ENCODE results near the gene C9orf50. TPM values are rescaled to one million over a fixed set of nuclear protein-coding genes. Genes with fewer than 3 reads are reported as not detected.

C9orf50 gene
- total and polyA plus RNA-seq, 2 donors (not counting 3 experiments of a cell fraction or from before 2014, with no cell fraction given): not detected

DNA sequence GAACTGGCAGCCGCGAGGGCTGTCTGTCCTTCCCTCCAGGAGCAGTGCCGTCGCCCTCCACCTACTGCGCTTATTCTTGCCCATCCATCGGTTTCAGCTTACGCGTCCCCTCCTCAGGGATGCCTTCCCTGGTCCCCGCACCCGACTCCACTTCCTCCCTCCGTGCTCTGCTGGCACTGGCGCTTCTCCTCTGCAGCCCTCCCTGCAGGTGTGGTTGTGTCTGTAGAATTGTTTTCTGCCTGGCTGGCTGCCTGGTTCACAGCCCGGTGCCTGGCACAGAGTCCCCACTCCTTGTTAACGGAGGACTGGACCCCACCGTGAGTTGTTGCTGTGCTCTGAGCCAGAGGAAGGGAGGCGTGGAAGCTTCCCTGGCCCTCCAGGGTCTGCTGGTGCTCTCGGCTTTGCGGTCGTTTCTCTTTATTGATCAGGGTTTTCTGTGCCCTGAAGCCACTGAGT lies 10.8 kb upstream of the C9orf50 start:
- Histone ChIP-seq H3K27ac (ENCODE audit: insufficient read depth, low read depth, low read length) (no peak overlapping the region), H2AFZ (ENCODE audit: low read depth, low read length) (no peak overlapping the region), H3K4me1 (ENCODE audit: control insufficient read depth, extremely low read depth, insufficient read depth, low read length) (peaks cover 14% of the 10 kb centered on the region), H3K9me3 (replicated peaks; ENCODE audit: control insufficient read depth, insufficient read depth, low read length) (no peaks in the 10 kb centered on the region), H3K27me3 (ENCODE audit: control insufficient read depth in 2 of 2, insufficient read depth in 2 of 2, low read length in 2 of 2) (no peaks in the 10 kb centered on the region), H3K4me2 (ENCODE audit: insufficient read depth, low read length) (no peak overlapping the region), H3K79me2 (ENCODE audit: control insufficient read depth, insufficient read depth, low read length) (peaks cover 73% of the 10 kb centered on the region), H3K4me3 (replicated peaks in 1 of 3; ENCODE audit: insufficient read depth in 1 of 3, low read depth in 1 of 3, low read length in 3 of 3) (no peak overlapping the region), H3K36me3 (ENCODE audit: control insufficient read depth in 2 of 2, extremely low read depth in 1 of 2, insufficient read depth in 2 of 2, low read length in 2 of 2) (peaks cover 8 to 23% of the 10 kb centered on the region in 2 experiments), H3K9me1 (replicated peaks; ENCODE audit: control insufficient read depth, extremely low read depth, insufficient read depth, low read length) (no peaks in the 10 kb centered on the region), H3K9ac (replicated peaks; ENCODE audit: extremely low read depth, insufficient read depth, low read length) (no peak overlapping the region), H4K20me1 (replicated peaks; ENCODE audit: control insufficient read depth, extremely low read depth, insufficient read depth, low read length) (no peaks in the 10 kb centered on the region)
- FAIRE-seq (no peak), DNase-seq (ENCODE audit: low read depth, low spot score) (no peak)
- intact Hi-C loops (cut with micrococcal nuclease) (no loop called here), dilution Hi-C loops (cut with MboI; ENCODE audit: extremely low pct_ligation_motif_present, low sequenced_read_pairs) (no loop called here)
- POLR2A ChIA-PET: no interaction called here
- no peak for TF ChIP-seq POLR2A (IDR thresholded peaks at IDR 0.05; ENCODE audit: low read depth, low read length)
- TF ChIP-seq GATA2 (IDR thresholded peaks at IDR 0.05; ENCODE audit: insufficient read depth, insufficient read length, low read depth, low read length): no peak
- TF ChIP-seq, protein P1, sequence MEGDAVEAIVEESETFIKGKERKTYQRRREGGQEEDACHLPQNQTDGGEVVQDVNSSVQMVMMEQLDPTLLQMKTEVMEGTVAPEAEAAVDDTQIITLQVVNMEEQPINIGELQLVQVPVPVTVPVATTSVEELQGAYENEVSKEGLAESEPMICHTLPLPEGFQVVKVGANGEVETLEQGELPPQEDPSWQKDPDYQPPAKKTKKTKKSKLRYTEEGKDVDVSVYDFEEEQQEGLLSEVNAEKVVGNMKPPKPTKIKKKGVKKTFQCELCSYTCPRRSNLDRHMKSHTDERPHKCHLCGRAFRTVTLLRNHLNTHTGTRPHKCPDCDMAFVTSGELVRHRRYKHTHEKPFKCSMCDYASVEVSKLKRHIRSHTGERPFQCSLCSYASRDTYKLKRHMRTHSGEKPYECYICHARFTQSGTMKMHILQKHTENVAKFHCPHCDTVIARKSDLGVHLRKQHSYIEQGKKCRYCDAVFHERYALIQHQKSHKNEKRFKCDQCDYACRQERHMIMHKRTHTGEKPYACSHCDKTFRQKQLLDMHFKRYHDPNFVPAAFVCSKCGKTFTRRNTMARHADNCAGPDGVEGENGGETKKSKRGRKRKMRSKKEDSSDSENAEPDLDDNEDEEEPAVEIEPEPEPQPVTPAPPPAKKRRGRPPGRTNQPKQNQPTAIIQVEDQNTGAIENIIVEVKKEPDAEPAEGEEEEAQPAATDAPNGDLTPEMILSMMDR (IDR thresholded peaks at IDR 0.05; ENCODE audit: extremely low read depth in 1 of 2, insufficient read depth in 1 of 2, low read depth in 1 of 2, low read length in 2 of 2): no peak
- TF ChIP-seq EZH2 (IDR thresholded peaks at IDR 0.05; ENCODE audit: borderline replicate concordance, low read depth, low read length, severe bottlenecking): no peak
- no peak for TF ChIP-seq FOS (IDR thresholded peaks at IDR 0.05; ENCODE audit: borderline replicate concordance, insufficient read depth, low read length)
- TF ChIP-seq, protein P2, sequence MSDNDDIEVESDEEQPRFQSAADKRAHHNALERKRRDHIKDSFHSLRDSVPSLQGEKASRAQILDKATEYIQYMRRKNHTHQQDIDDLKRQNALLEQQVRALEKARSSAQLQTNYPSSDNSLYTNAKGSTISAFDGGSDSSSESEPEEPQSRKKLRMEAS (IDR thresholded peaks at IDR 0.05; ENCODE audit: insufficient read depth, insufficient read length): no peak
- no peak for TF ChIP-seq POLR2AphosphoS5 (IDR thresholded peaks at IDR 0.05; ENCODE audit: insufficient read depth, low read depth, low read length)
- TF ChIP-seq MYC (IDR thresholded peaks at IDR 0.05; ENCODE audit: low read depth, low read length): no peak
- TF ChIP-seq JUN (IDR thresholded peaks at IDR 0.05; ENCODE audit: borderline replicate concordance, insufficient read depth, insufficient read length, low read depth): no peak
- CTCF ChIA-PET: interaction anchor here (1.0 kb wide), 1 partner anchor 9 kb away, joined by 3 read pairs; no protein-coding TSS in a partner anchor
- no TSS peak for BruUV-seq (replicated peaks)
